ENCODE measurements around the gene CDYL. TPM values are rescaled to one million over a fixed set of nuclear protein-coding genes. Genes with fewer than 3 reads are reported as not detected.

CDYL gene
- total RNA-seq, 1 donor from 2014 or later = 74.1 TPM

- no peaks in the 10 kb centered on the region for H3K36me3 Mint-ChIP-seq
- no peaks in the 10 kb centered on the region for H3K9me3 Mint-ChIP-seq
- no peak overlapping the region for H3K4me3 Mint-ChIP-seq
- TF ChIP-seq CTCF (conservative IDR thresholded peaks at IDR 0.05) = no peak
- no peak overlapping the region for H3K27ac Mint-ChIP-seq
- no peaks in the 10 kb centered on the region for H3K27me3 Mint-ChIP-seq
- no peak for DNase-seq (ENCODE audit: extremely low spot score, unreplicated experiment)
- H3K4me1 Mint-ChIP-seq (ENCODE audit: unreplicated experiment) = peaks cover 14% of the 10 kb centered on the region
Measured at GRCh38 chr6:4973415-4973814, 197.2 kb downstream of the CDYL start.

GRCh38 chr6:4973982-4974745 lies 198.0 kb downstream of the CDYL start:
- Mint-ChIP-seq H3K36me3 (no peaks in the 10 kb centered on the region), H3K27me3 (no peaks in the 10 kb centered on the region), H3K9me3 (no peaks in the 10 kb centered on the region), H3K4me3 (no peak overlapping the region), H3K4me1 (ENCODE audit: unreplicated experiment) (peaks cover 14% of the 10 kb centered on the region), H3K27ac (peak overlapping the region; percentile 50)
- DNase-seq (ENCODE audit: extremely low spot score, unreplicated experiment) = no peak
- no peak for TF ChIP-seq CTCF (conservative IDR thresholded peaks at IDR 0.05)

GRCh38 chr6:4974962-4975361 lies 198.8 kb downstream of the CDYL start:
- Mint-ChIP-seq H3K27me3 (no peaks in the 10 kb centered on the region), H3K36me3 (peaks cover 4% of the 10 kb centered on the region), H3K4me3 (no peak overlapping the region), H3K4me1 (ENCODE audit: unreplicated experiment) (peaks cover 10% of the 10 kb centered on the region), H3K9me3 (peaks cover 5% of the 10 kb centered on the region), H3K27ac (no peak overlapping the region)
- no peak for TF ChIP-seq CTCF (conservative IDR thresholded peaks at IDR 0.05)
- no peak for DNase-seq (ENCODE audit: extremely low spot score, unreplicated experiment)

- DNase-seq (ENCODE audit: extremely low spot score, unreplicated experiment) = no peak
- Mint-ChIP-seq H3K27ac (no peak overlapping the region), H3K9me3 (peaks cover 5% of the 10 kb centered on the region), H3K4me3 (no peak overlapping the region), H3K4me1 (ENCODE audit: unreplicated experiment) (peaks cover 5% of the 10 kb centered on the region), H3K27me3 (no peaks in the 10 kb centered on the region), H3K36me3 (peaks cover 4% of the 10 kb centered on the region)
- no peak for TF ChIP-seq CTCF (conservative IDR thresholded peaks at IDR 0.05)
Measured at GRCh38 chr6:4975506-4975905, 199.3 kb downstream of the CDYL start.

GRCh38 chr6:4977468-4977867 lies 201.3 kb downstream of the CDYL start:
- H3K36me3 Mint-ChIP-seq = peaks cover 4% of the 10 kb centered on the region
- no peak for DNase-seq (ENCODE audit: extremely low spot score, unreplicated experiment)
- no peak overlapping the region for H3K4me3 Mint-ChIP-seq
- no peak for TF ChIP-seq CTCF (conservative IDR thresholded peaks at IDR 0.05)
- no peaks in the 10 kb centered on the region for H3K27me3 Mint-ChIP-seq
- peaks cover 5% of the 10 kb centered on the region for H3K4me1 Mint-ChIP-seq (ENCODE audit: unreplicated experiment)
- H3K9me3 Mint-ChIP-seq = peaks cover 5% of the 10 kb centered on the region
- no peak overlapping the region for H3K27ac Mint-ChIP-seq

All from type B pancreatic cell (in vitro differentiated cells).